HCT116 (cell line): Measurements from ENCODE around the gene CPNE4.

Experiments
- CTCF ChIP-seq, 3 experiments: fragments of 200-600 bp in 1 of 3; sonication (generic) in 1 of 3; IDR thresholded peaks in 2 of 3; conservative IDR thresholded peaks in 1 of 3; 2 replicates each; pipeline ENCODE4 v1.5.1; 2012 to 2017; ENCODE audit warnings: low read depth in 2 of 3, low read length in 2 of 3, antibody characterized with exemption in 1 of 3, borderline replicate concordance in 1 of 3, control low read depth in 1 of 3, mild to moderate bottlenecking in 1 of 3, mixed read lengths in 1 of 3, mixed run types in 1 of 3, moderate library complexity in 1 of 3; ENCODE audit not compliant: insufficient read depth in 1 of 3
- EGR1 ChIP-seq: IDR thresholded peaks from 2 replicates; pipeline ENCODE4 v1.6.1; 2012; ENCODE audit warnings: low read depth
- ELF1 ChIP-seq: IDR thresholded peaks from 2 replicates; pipeline ENCODE4 v1.6.1; 2012; ENCODE audit warnings: low read depth, borderline replicate concordance
- EZH2 ChIP-seq: fragments of 200-600 bp; sonication (generic); IDR thresholded peaks from 2 replicates; pipeline ENCODE4 v1.6.1; 2017; ENCODE audit warnings: antibody characterized with exemption, mixed run types
- POLR2A ChIP-seq: IDR thresholded peaks from 2 replicates; pipeline ENCODE4 v1.7.0; 2011; ENCODE audit warnings: borderline replicate concordance; ENCODE audit not compliant: insufficient read depth, insufficient read length; ENCODE audit errors: extremely low read depth
- POLR2AphosphoS5 ChIP-seq: IDR thresholded peaks from 2 replicates; pipeline ENCODE4 v1.6.1; 2011; ENCODE audit warnings: mild to moderate bottlenecking, low read depth, low read length, moderate library complexity
- RAD21 ChIP-seq: IDR thresholded peaks from 2 replicates; pipeline ENCODE4 v1.6.1; 2012; ENCODE audit warnings: low read depth, mild to moderate bottlenecking
- SIN3A ChIP-seq: IDR thresholded peaks from 2 replicates; pipeline ENCODE4 v1.6.1; 2012; ENCODE audit warnings: low read depth
- ZNF274 ChIP-seq: fragments of 200-500 bp; sonication (Bioruptor generic); IDR thresholded peaks from 2 replicates; pipeline ENCODE4 v1.6.1; 2014; ENCODE audit warnings: mild to moderate bottlenecking, low read depth, low read length, inconsistent platforms
- TF ChIP-seq, protein P1 (sequence below): IDR thresholded peaks from 2 replicates; pipeline ENCODE4 v1.6.1; 2012

DNA sequence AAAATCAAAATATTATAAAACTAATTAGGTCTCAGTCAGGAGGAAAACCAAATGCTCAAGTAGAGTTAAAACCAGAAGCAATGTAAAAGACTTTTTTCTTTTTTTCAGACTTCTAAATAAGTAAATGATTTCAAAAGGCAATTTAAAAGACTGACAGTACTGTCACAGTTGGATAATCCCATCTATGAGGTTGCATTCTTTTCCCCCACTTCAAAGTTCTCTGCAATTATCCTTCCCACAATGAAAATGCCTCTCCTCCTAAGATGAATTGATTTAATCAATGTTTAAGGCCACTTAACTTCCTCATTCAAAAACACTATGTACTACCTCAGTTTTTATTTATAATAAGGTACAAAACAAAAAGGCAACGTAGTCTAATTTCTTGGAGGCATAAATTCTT lies 540.1 kb downstream of the CPNE4 start:
- TF ChIP-seq CTCF (IDR thresholded peaks at IDR 0.05 in 2 of 3, conservative IDR thresholded peaks at IDR 0.05 in 1 of 3; ENCODE audit: borderline replicate concordance in 1 of 3, insufficient read depth in 1 of 3, low read depth in 2 of 3, low read length in 2 of 3) (no peak), EGR1 (no peak), SIN3A (no peak), POLR2AphosphoS5 (no peak), EZH2 (no peak), ZNF274 (no peak), ELF1 (no peak), POLR2A (no peak), RAD21 (no peak)
- TF ChIP-seq, protein P1, sequence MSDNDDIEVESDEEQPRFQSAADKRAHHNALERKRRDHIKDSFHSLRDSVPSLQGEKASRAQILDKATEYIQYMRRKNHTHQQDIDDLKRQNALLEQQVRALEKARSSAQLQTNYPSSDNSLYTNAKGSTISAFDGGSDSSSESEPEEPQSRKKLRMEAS, result no peak
